Brain pericyte (primary cell): ENCODE measurements around the gene FZR1.
"Not testable (repeated sequence)": the region's sequence is repeated elsewhere in the genome, so short reads cannot be mapped to it uniquely, and the experiment has no call there.

Experiments
- DNase-seq: peaks from one replicate; pipeline ENCODE4 v3.0.0-alpha.2; 2012; ENCODE audit warnings: low read depth, low spot score

The FZR1 gene

GRCh38 chr19:3514930-3515329 lies 8.8 kb downstream of the FZR1 start:
- DNase-seq: no peak

GRCh38 chr19:3515891-3516422 lies 9.8 kb downstream of the FZR1 start:
- DNase-seq: no peak

- DNase-seq: no peak
Measured at GRCh38 chr19:3516675-3517207, 10.6 kb downstream of the FZR1 start.

- DNase-seq: no peak
Measured at GRCh38 chr19:3517638-3518037, 11.5 kb downstream of the FZR1 start.

- no peak for DNase-seq
Measured at GRCh38 chr19:3518255-3518654, 12.1 kb downstream of the FZR1 start.

- no peak for DNase-seq
Measured at GRCh38 chr19:3518659-3519058, 12.5 kb downstream of the FZR1 start.

GRCh38 chr19:3519126-3519525 lies 13.0 kb downstream of the FZR1 start:
- no peak for DNase-seq

GRCh38 chr19:3520166-3521103 lies 14.3 kb downstream of the FZR1 start:
- DNase-seq: no peak

- no peak for DNase-seq
Measured at GRCh38 chr19:3521104-3521445, 15.0 kb downstream of the FZR1 start.

GRCh38 chr19:3522421-3523360 lies 16.6 kb downstream of the FZR1 start:
- no peak for DNase-seq

- no peak for DNase-seq
Measured at GRCh38 chr19:3523361-3524077, 17.4 kb downstream of the FZR1 start.

- DNase-seq: no peak
Measured at GRCh38 chr19:3524078-3524842, 18.1 kb downstream of the FZR1 start.

- DNase-seq: no peak
Measured at GRCh38 chr19:3524904-3525451, 18.9 kb downstream of the FZR1 start.

- DNase-seq: no peak
Measured at GRCh38 chr19:3526507-3527237, 20.6 kb downstream of the FZR1 start.

GRCh38 chr19:3527238-3527910 lies 21.3 kb downstream of the FZR1 start:
- DNase-seq: no peak

- DNase-seq: no peak
Measured at GRCh38 chr19:3528080-3528479, 22.0 kb downstream of the FZR1 start.

GRCh38 chr19:3528539-3529211 lies 22.6 kb downstream of the FZR1 start:
- no peak for DNase-seq

- DNase-seq: not testable (repeated sequence)
Measured at GRCh38 chr19:3529299-3529698, 23.2 kb downstream of the FZR1 start.
